Posterior vena cava (tissue), 2 donors: ENCODE measurements around the gene TBX6. TPM values are rescaled to one million over a fixed set of nuclear protein-coding genes. Genes with fewer than 3 reads are reported as not detected.
"Not testable (repeated sequence)": the region's sequence is repeated elsewhere in the genome, so short reads cannot be mapped to it uniquely, and the experiment has no call there.

Experiments
- DNase-seq: peaks from one replicate; pipeline ENCODE4 v3.0.0-alpha.2; 2020; ENCODE audit warnings: low spot score
- intact Hi-C, 2 donors: fragments of 100-400 bp; cut with DNase I; formaldehyde crosslinking; loops; one replicate each; pipeline versions ENCODE4 v1.14.1 to v1.14.2; 2022 to 2023
- long read RNA-seq, 2 donors: library from polyadenylated mRNA; unstranded; transcript quantifications; one replicate each; pipeline ENCODE4 v2.0.0, GENCODE V29; 2020 to 2021
- total RNA-seq, 2 donors: library from RNA; stranded (reverse); fragmentation: NEBNext Ultra II Directional; extraction: Animal tissue kit (Norgen Biotek cat#: 25700); gene quantifications; one replicate each; pipeline ENCODE4 v1.2.1, GENCODE V29; 2021
- donor health status: DM: yes; HTN: yes; CAD: no.
- donor health status: DM: yes; HTN: yes; CAD: no.

The TBX6 gene
- under 1 TPM; 0.46 to 0.57 TPM for total RNA-seq
- long read RNA-seq, donor 1, partial matches to known transcripts: 0 of 1 reads
- long read RNA-seq, donor 1, other reads (novel, unspliced or antisense): 1 of 1 reads
- long read RNA-seq, donor 2: 0 reads

GRCh38 chr16:30091474-30092372 is at the start of gene TBX6:
Gene TBX6, minus strand, starts transcription at chr16:30091924. Its CDS starts 731 bp downstream, at chr16:30091193.
- intact Hi-C loops: loop anchor here in 1 of 2 donors (1.0 kb wide), 1 partner anchor 20 kb away; no protein-coding TSS in a partner anchor
- DNase-seq: peak; percentile 99

- DNase-seq: no peak
- intact Hi-C loops: no loop called here
These were observed 48.1 kb upstream of the TBX6 start for GRCh38 chr16:30139583-30140481.

- no peak for DNase-seq
- intact Hi-C loops: no loop called here
These were observed 46.2 kb upstream of the TBX6 start for GRCh38 chr16:30137897-30138296.

GRCh38 chr16:30136971-30137605 is 45.4 kb upstream of the TBX6 start:
- intact Hi-C loops: no loop called here
- no peak for DNase-seq

- intact Hi-C loops: no loop called here
- no peak for DNase-seq
These were observed 40.9 kb upstream of the TBX6 start for GRCh38 chr16:30132591-30132990.

- no peak for DNase-seq
- intact Hi-C loops: no loop called here
These were observed 40.2 kb upstream of the TBX6 start for GRCh38 chr16:30131869-30132475.

GRCh38 chr16:30127993-30128392 is 36.3 kb upstream of the TBX6 start:
- no peak for DNase-seq
- intact Hi-C loops: no loop called here

GRCh38 chr16:30125690-30126089 is 34.0 kb upstream of the TBX6 start:
- DNase-seq, intact Hi-C loops: not testable (repeated sequence)

GRCh38 chr16:30124985-30125379 is 33.3 kb upstream of the TBX6 start:
- intact Hi-C loops: no loop called here

GRCh38 chr16:30122604-30123160 is 31.0 kb upstream of the TBX6 start:
- DNase-seq: no peak
- intact Hi-C loops: no loop called here

More at GRCh38 chr16:30124985-30125379, 33.3 kb upstream of the TBX6 start:
- DNase-seq: no peak

- intact Hi-C loops: no loop called here
- DNase-seq: peak; percentile 93
These were observed 30.2 kb upstream of the TBX6 start for GRCh38 chr16:30121741-30122571.

- no peak for DNase-seq
- intact Hi-C loops: no loop called here
These were observed 28.8 kb upstream of the TBX6 start for GRCh38 chr16:30120340-30121105.

GRCh38 chr16:30119428-30119827 is 27.7 kb upstream of the TBX6 start:
- intact Hi-C loops: no loop called here
- no peak for DNase-seq

- intact Hi-C loops: no loop called here
- no peak for DNase-seq
These were observed 26.0 kb upstream of the TBX6 start for GRCh38 chr16:30117768-30118167.

GRCh38 chr16:30116291-30117207 is 24.8 kb upstream of the TBX6 start:
- intact Hi-C loops: no loop called here

GRCh38 chr16:30115238-30115637 is 23.5 kb upstream of the TBX6 start:
- intact Hi-C loops: no loop called here
- no peak for DNase-seq

More at GRCh38 chr16:30116291-30117207, 24.8 kb upstream of the TBX6 start:
- no peak for DNase-seq
